HG03103 (cell line): ENCODE data around the gene FOXJ3.

ENCODE experiments used
- ATAC-seq: cut with Tn5 transposase; IDR thresholded peaks from one replicate; pipeline ENCODE4 v1.9.1; 2021; ENCODE audit warnings: low read depth; ENCODE audit not compliant: unreplicated experiment

The FOXJ3 gene

DNA sequence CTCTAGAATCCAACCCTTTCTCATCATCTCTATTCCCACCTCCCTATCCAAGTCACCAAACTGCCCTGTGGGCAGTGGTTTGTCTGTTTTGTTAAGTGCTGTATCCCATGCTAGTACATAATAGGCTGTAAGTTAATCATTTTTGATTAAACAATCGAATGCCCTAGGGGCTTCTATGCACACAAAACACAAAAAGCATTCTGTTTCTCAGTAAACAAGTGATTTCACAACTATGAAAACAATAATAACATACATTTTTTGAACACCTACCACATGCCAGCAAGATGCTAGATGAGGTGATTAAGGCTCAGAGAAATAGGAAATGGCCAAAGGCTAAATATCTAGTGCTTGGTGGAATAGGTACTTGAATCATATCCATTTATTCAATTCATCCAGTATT lies 186.9 kb downstream of the FOXJ3 start:
- ATAC-seq, result no peak

DNA sequence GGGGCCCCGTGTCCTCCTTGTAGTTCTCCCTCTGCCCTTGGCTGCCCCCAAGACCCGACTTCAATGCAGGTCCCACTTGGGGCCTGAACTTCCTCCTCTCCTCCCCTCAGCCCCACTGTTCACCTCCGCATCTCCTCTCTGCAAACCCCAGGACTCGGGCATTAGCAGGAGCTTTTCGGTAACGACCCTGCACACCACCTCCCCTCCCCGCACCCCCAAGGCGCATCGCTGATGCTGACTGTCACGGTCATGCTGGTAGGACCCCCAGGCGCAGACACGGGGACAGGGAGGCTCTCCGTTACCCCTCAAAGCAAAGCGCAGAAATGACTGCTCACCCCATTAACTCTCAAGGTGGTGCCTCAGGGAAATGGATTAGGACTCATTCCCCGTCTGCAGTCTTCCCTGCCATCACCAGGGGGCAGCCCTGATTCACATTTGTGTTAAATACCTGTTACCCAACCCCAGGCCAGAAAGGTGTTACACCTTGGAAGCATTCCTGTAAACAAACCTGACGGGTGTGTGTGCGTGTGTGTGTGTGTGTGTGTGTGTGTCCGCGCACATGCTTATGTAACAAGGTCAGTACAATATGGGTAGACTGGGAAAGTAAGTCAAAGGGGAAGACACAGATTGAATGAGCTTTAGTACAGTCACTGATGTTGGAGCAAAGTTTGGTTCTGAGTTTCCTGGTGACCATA lies 188.3 kb downstream of the FOXJ3 start:
- ATAC-seq, result no peak

DNA sequence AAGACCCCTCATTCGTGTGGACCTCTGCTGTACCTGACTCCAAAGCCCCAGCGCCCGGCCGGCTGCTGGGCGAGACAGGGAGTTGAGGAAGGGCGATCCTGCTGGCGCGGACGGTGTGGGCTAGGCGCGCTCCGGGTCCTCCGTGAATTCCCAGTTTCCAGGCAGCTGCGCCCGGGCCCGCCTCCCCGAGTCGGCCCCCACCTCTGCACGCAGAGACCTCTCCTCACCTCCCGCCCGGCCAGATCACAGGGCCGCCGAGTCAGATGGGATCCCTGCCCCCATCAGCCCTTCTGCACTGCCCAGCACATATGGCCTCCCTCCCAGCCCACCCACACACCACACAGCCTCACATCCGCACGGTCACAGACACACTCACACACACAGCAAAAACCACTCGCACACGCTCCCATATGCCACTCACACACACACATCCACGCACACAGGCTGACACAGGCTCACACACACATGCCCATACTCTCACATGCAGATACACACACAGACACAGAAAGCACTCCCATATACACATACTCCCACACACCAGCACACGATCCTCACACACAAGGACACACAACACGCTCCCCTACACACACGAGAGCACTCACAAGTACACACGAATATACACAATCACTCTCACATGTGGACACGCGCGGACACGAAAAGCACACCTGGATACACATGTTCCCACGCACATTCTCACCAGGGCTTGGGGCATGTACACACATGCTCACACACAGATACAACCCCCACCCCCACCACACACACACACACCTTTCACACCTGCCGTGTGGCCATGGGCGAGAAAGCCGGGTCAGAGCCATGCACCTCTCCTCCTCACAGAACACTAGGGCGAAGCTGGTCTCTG lies 189.0 kb downstream of the FOXJ3 start:
- no peak for ATAC-seq

DNA sequence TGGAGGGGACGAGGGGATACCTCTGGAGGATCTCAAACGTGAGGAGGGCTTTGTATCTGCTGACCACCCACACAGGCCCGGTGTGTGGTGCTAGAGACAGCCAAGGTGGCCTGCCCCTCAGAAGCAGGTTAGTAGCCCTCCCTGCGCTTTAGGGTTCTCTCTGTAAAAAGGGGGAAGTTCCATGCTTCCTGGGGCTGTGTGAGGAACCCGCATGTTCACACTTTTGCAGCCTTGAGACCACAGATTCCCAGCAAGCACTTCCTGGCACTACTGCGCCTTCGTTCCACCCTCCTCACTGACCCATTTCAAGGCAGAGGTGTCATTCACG lies 189.7 kb downstream of the FOXJ3 start:
- ATAC-seq, result no peak

DNA sequence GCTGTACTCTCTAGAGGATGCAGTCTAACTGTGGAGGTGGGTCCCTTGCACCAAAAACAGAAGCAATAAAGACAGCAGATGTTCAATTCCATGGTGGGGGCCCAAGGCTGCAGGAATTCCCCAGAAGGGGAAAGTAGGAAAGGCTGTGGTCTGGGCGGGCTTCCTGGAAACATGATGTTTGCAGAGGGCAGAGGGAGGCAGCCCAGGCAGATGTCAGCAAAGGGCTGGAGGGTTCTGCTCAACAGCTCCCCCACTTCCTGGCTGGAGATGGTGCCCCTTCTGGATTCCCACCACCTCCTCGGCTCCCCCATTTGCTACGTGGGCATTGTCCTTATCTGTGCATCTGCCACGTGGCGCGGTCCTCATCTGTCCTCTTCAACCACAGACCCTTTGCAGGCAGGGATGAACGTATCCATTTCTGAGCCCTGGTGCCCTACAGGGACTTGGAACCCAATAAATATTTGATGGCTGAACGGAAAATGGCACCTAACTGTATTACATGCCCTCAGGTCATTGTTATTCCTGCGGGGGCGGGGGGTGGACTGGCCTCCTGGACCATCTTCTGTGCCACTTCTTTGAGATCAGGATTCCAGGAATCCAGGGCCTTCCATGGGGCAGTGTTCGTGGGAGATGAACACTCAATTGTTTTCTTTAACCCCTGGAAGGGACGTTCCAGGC lies 190.2 kb downstream of the FOXJ3 start:
- no peak for ATAC-seq

DNA sequence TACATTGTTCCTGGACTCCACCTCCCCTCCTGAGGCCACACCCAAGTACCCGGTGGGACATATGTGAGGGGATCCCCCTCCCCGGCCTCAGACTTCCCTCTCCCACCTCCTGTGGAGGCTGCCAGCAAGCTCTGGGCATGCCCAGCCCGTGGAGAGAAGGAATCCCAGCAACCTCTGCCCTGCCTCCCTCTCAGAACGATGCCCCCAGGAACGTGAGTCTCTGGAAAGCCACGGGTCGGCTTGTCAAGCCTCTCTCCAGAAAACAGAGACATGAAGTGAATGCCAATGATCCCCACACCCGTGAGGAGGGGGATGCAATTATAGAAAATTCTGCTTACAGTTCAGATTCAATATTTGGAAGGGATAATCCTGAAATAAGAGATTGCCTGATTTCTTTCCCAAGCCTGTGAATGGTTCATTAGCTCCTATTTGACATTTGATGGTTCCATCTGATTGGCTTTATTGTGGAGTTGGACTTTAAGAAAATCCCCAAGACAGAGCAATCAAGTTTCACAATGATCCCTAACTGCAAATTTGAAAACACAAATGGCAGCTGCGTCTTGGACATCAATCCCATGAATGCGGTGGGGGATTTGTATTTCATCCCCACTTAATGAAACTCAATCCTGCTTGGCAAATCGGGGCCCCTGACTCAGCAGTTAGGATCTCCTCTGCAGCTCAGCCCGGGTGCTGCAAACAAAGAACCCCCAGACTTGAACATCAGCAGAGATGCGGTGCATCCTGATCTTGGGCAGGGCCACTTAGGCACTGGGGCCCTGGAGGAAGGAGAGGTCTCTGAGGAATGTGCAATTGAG lies 190.9 kb downstream of the FOXJ3 start:
- no peak for ATAC-seq

DNA sequence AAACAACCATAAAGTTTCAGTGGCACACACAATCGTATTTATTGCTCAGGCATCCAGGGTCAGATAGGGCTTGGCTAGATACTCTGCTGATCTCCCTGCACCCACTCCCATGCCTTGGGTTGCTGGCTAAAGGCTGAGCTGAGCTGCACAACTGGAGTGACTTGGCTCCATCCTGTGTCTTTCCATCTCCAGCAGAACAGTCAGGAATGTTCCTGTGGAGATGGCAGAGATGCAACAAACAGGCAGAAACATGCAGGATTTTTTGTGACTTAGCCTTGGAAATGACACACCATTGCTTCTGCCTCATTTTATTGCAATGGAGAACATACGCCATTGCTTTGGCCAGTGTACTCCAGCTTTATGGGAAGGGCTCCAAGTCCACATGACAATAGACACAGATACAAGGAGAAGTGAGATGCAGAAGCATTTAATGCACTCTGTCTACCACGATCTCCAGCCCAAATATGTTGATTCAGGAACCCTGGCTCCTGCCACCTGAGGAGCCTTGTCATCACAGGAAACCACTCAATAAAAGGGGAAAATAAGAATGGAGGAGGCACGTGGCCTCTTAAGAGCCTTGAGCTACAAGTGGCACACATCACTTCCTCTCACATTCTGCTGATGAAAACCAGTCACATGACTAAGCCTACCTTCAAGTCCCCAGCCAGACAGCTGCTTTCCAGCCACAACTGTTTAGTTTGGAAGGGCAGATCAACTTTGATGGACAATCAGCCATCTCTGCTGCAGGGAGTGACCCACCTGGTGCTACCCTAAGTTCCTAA lies 191.9 kb downstream of the FOXJ3 start:
- no peak for ATAC-seq

DNA sequence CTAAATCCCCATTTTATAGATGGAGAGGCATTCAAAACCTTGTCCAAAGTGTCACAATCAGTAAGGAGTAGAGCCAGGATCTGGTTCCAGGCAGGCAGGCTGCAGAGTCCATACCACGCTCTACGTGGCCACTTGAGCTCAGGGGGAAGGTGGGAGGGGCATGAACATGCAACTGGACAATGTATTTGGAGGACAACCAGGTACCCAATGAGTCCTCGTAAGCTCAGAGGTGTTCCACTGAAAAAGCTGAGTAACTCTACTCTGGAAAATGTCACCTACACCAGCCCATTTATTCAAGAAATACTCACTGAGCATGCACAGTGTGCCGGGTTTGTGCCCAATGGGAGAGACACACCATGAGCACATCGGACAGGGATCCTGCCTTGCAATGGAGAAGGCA lies 193.1 kb downstream of the FOXJ3 start:
- no peak for ATAC-seq

DNA sequence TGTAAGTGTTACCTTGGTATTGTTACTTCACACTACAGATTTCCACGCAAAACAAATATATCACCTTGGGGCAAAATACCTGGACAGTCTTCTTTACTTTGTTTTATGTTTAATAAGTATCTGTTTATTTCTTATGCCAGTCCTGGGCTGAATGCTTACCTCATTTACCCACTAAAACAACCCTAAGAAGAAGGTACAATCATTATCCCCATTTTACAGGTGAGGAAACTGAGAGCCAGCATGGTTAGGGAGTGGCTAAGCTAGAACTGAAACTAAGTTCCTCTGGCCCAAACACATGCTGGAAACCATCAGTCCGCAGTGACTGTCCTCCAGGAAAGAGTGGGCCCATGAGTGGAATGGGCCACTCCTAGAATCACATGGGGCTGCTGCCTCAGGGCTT lies 194.8 kb downstream of the FOXJ3 start:
- ATAC-seq, result no peak

DNA sequence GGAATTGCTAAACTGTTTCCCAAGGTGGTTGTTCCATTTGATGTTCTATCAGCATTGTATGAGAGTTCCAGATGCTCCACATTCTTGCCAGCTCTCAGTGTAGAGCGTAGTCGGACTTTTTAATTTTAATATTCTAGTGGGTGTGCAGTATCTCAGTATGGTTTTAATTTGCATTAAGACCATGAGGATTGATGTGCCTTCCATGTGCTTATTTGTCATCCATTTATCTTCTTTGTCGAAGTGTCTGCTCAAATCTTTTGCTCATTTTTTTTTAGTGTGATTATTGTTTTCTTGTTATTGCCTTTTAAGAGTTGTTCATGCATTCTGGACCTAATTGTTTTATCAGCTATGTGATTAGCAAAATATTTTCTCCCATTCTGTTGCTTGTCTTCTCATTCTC lies 195.6 kb downstream of the FOXJ3 start:
- ATAC-seq, result no peak

DNA sequence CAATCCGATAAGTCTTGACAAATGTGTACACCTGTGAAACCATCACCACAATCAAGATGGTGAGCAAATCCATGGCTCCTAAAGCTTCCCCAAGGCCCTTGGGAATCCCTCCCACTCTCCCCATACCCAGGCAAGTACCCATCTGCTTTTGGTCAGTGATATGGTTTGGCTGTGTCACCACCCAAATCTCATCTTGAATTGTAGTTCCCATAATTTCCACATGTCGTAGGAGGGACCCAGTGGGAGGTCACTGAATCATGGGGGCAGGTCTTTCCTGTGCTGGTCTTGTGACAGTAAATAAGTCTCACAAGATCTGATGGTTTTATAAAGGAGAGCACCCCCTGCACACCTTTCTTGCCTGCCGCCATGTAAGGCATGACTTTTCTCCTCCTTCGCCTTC lies 196.4 kb downstream of the FOXJ3 start:
- ATAC-seq, result no peak

DNA sequence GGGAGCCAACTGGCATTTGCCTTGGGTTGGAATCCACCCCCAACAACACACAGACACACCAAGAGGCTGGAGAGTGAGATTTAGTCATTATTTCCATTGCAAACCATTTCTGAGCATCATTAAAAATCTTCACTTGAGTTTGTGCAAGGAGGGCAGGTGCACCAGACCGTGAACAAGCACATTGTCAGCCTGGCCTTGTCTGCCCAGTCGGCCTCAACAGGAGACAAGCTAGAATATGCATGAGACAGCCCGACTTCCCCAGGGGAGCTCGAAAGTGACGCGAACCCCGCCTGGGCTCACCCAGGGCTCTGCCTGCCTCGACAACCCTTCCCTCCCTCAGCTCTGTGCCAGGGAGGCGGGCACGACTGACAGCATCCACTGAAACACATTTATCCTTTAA lies 197.3 kb downstream of the FOXJ3 start:
- no peak for ATAC-seq

DNA sequence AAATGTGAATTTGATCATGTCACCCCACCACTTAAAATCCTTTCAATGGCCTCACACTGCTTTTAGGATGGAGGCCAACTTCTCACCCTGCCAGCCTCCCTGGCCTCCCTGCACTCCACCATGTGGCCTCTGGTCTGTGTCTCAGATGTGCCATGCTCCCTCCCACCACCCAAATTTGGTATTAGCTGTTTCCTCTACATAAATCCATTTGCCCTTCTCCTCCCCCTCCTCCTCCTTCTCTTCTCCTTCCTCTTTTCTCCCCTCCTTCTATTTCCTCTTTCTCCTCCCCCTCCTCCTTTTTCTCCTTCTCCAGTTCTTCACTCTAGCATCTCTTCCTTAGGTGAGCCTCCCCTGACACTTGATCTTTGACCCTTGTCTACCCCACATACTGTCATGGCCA lies 198.6 kb downstream of the FOXJ3 start:
- ATAC-seq, result no peak

DNA sequence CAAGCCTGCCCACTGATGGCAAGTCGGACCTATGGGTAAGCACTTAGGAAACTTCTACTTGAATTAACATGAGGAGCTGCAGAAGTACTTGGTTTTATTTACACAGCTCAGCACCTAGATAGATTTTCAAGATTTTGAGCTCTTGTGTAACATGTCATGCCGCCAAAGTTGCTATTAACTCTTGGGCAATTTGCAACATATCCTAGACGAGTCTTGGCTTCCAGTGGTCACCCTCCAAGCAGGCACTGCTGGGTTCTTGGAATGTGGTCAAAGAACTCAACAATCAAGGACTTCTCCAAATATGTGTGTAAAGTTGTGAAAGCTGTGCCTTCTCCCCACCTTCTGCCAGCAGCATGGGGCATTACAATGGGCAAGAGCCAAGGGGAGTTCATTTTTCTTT lies 199.6 kb downstream of the FOXJ3 start:
- no peak for ATAC-seq

DNA sequence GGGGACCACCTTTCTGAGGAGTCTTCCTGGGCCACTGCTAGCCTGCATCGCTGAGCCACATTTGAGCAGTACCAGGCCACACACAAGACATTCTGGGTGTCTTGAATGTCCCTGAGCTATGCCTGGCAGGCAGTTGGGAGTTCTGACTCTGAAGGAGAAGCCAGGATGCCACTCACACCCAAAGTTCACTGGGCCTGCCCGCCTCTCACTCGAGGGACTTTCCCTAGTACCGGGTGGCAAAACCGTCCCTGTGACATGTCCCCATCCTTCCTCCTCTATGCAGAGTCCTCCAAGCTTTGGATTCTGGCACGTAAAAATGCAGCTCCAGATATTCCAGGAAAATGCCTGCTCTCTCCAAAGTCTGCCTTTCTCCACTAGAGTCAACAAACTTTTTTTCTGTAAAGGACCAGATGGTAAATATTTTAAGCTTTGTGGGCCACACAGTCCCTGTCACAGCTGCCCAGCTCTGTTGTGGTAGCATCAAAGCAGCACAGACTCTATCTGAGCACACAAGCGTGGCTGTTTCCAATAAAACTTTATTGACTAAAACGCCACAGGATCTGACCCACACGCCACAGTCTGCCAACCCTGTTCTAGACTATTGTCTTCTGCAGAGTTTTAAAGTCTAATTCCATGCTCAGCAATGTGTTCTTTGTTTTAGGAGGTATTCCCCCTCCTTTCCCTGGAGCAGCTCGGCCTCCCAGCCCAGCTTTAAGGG lies 201.1 kb downstream of the FOXJ3 start:
- no peak for ATAC-seq

DNA sequence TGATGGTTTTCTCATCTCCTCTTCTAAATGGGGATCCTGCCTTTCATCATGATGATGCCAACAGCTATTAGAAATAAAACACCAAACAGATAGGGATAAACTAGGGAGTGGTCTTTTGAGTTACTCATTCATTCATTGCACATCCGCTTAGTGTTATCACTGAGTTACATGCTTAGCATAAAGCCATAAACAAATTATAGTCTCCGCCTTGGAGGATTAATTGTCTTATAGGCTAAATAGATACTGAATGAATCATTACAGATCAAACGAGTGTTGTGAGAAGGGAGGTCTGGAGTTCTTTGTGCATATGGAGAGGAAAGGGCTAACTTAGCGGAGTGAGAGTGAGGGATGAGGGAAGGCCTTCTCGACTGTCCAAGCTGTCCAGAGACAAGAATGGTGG lies 201.6 kb downstream of the FOXJ3 start:
- ATAC-seq, result no peak

DNA sequence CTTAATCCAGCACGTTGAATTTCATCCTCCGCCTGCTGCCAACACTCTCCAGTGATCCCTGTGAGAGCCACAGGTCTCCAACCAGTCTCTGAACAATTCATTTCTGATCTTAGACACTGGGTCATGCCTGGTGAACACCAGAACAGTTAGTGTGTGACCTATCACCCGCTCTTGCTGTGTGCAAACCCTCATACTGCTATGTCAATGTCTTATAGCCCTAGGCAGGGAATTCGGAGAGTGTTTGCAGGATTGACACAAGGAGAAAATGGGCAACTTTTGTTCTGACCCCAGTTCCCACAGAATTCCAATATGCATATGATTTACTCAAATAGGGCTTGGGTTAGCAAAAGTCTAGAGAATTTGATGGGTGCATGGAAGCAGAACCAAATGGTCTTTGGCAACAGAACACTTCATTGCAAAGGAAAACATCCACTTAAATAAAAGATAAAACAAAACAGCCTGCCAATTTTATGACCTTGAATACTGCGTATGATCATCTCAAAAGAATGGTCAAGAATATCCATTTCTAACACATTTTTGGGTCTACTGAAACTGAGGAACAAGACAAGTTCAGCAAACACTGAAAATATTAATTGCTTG lies 204.9 kb downstream of the FOXJ3 start:
- ATAC-seq, result no peak

DNA sequence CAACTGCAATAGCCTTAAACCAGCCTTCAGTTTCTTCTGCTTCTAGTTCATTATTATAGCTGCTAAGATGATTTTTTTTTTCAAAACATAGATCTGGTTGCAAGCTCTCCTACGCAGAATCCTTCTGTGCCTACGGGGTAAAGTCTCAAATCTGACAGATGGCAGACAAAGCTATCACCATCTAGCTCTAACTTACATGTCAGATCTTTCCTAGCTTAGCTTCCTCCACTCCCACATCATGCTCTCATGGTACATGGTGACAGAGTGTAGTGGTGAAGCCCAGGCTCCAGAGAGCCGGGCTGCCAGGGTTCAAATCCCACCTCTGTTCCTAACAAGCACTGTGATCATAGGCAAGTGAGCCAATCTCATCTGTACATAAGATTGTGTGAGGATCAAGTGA lies 206.1 kb downstream of the FOXJ3 start:
- ATAC-seq, result no peak

DNA sequence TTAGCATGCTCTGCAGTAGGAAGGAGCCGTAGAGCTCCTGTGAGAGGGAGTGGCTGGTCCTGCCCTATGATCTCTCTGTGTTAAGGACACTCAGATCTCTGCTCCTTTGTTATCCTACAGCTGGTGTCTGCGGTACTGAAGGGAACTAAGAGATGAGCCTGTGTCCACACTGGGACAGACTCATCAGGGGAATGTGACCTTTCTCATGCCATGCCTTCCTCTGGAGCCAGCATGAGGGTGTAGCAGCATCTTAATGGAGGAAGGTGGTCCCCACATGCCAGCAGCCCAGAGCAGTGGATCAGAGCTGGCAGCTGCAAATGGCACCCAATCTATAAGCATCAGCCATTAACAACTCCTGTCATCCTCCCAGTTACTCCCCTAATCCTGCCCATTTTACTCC lies 206.5 kb downstream of the FOXJ3 start:
- ATAC-seq, result no peak
